ENCODE results near the gene SC5D. TPM values are rescaled to one million over a fixed set of nuclear protein-coding genes. Genes with fewer than 3 reads are reported as not detected.

Gene SC5D
- total RNA-seq, 2 donors from 2014 or later = 24.4 to 79.6 TPM

- no peak for TF ChIP-seq CTCF (IDR thresholded peaks at IDR 0.05)
- DNase-seq = peak; percentile 42
- Histone ChIP-seq H3K27ac (peak overlapping the region; percentile 23), H3K4me1 (no peaks in the 10 kb centered on the region), H3K9me3 (no peaks in the 10 kb centered on the region), H3K9ac (ENCODE audit: low read depth in 2 of 2, low read length in 2 of 2) (no peak overlapping the region), H3K27me3 (no peaks in the 10 kb centered on the region), H3K4me3 (no peak overlapping the region), H3K36me3 (no peaks in the 10 kb centered on the region)
- intact Hi-C loops (cut with DNase I) = no loop called here
These were observed 49.0 kb downstream of the SC5D start for GRCh38 chr11:121341609-121342008.

- no peak for DNase-seq
- Histone ChIP-seq H3K27me3 (no peaks in the 10 kb centered on the region), H3K27ac (no peak overlapping the region)
These were observed 52.3 kb downstream of the SC5D start for GRCh38 chr11:121344824-121345223.

GRCh38 chr11:121347094-121347493 lies 54.5 kb downstream of the SC5D start:
- Histone ChIP-seq H3K36me3 (no peaks in the 10 kb centered on the region), H3K9me3 (no peaks in the 10 kb centered on the region), H3K9ac (ENCODE audit: low read depth in 2 of 2, low read length in 2 of 2) (no peak overlapping the region), H3K4me3 (no peak overlapping the region), H3K4me1 (no peaks in the 10 kb centered on the region), H3K27ac (no peak overlapping the region), H3K27me3 (no peaks in the 10 kb centered on the region)
- intact Hi-C loops (cut with DNase I) = no loop called here
- DNase-seq = no peak
- no peak for TF ChIP-seq CTCF (IDR thresholded peaks at IDR 0.05)

More at GRCh38 chr11:121344824-121345223, 52.3 kb downstream of the SC5D start:
- Histone ChIP-seq H3K4me3 (no peak overlapping the region), H3K4me1 (no peaks in the 10 kb centered on the region), H3K9ac (ENCODE audit: low read depth in 2 of 2, low read length in 2 of 2) (no peak overlapping the region), H3K9me3 (no peaks in the 10 kb centered on the region), H3K36me3 (no peaks in the 10 kb centered on the region)
- intact Hi-C loops (cut with DNase I) = no loop called here
- TF ChIP-seq CTCF (IDR thresholded peaks at IDR 0.05) = no peak

- no peak overlapping the region for H3K9ac ChIP-seq (ENCODE audit: low read depth in 2 of 2, low read length in 2 of 2)
- no peak overlapping the region for H3K27ac ChIP-seq
- H3K9me3 ChIP-seq = no peaks in the 10 kb centered on the region
- no peak for DNase-seq
- TF ChIP-seq CTCF (IDR thresholded peaks at IDR 0.05) = no peak
- no peaks in the 10 kb centered on the region for H3K27me3 ChIP-seq
- intact Hi-C loops (cut with DNase I) = no loop called here
- H3K4me1 ChIP-seq = no peaks in the 10 kb centered on the region
- no peaks in the 10 kb centered on the region for H3K36me3 ChIP-seq
- H3K4me3 ChIP-seq = no peak overlapping the region
These were observed 55.2 kb downstream of the SC5D start for GRCh38 chr11:121347813-121348212.

GRCh38 chr11:121348220-121348875 lies 55.8 kb downstream of the SC5D start:
- no peak overlapping the region for H3K27ac ChIP-seq
- no peak for DNase-seq
- H3K9me3 ChIP-seq = no peaks in the 10 kb centered on the region
- TF ChIP-seq CTCF (IDR thresholded peaks at IDR 0.05) = no peak
- intact Hi-C loops (cut with DNase I) = no loop called here
- H3K27me3 ChIP-seq = no peaks in the 10 kb centered on the region
- no peak overlapping the region for H3K4me3 ChIP-seq
- H3K36me3 ChIP-seq = no peaks in the 10 kb centered on the region
- H3K4me1 ChIP-seq = no peaks in the 10 kb centered on the region
- no peak overlapping the region for H3K9ac ChIP-seq (ENCODE audit: low read depth in 2 of 2, low read length in 2 of 2)
